Keratinocyte (primary cell): ENCODE results near the gene LCOR. TPM values are rescaled to one million over a fixed set of nuclear protein-coding genes. Genes with fewer than 3 reads are reported as not detected.

Source experiments
- DNase-seq: peaks from one replicate; pipeline ENCODE4 v3.0.0-alpha.2; 2011; ENCODE audit warnings: low read depth, missing footprints, low spot score
- FAIRE-seq: peaks from 2 replicates; lab custom pipeline; 2011; peaks lifted over from hg19 to GRCh38; lab: Jason Lieb, UNC
- H2AFZ ChIP-seq: 2 replicates; pipeline ENCODE4 v1.6.0; 2012; ENCODE audit warnings: low read length, control low read depth, inconsistent platforms; ENCODE audit not compliant: control insufficient read depth
- H3K27ac ChIP-seq: 2 replicates; pipeline ENCODE4 v1.5.1; 2011; ENCODE audit warnings: low read length; ENCODE audit not compliant: control insufficient read depth, insufficient read depth
- H3K27me3 ChIP-seq: 3 replicates; pipeline ENCODE4 v1.6.0; 2011; ENCODE audit warnings: low read length; ENCODE audit not compliant: control insufficient read depth, insufficient read depth; ENCODE audit errors: extremely low read depth
- H3K36me3 ChIP-seq, 2 experiments: 2 replicates in 1 of 2; 3 replicates in 1 of 2; pipeline ENCODE4 v1.5.1; 2011; ENCODE audit warnings: low read length in 2 of 2, mild to moderate bottlenecking in 1 of 2; ENCODE audit not compliant: control insufficient read depth in 2 of 2, insufficient read depth in 2 of 2; ENCODE audit errors: extremely low read depth in 1 of 2
- H3K4me1 ChIP-seq: 3 replicates; pipeline ENCODE4 v1.5.1; 2011; ENCODE audit warnings: low read length; ENCODE audit not compliant: control insufficient read depth, insufficient read depth; ENCODE audit errors: extremely low read depth
- H3K4me2 ChIP-seq: 3 replicates; pipeline ENCODE4 v1.6.0; 2011; ENCODE audit warnings: low read depth, low read length; ENCODE audit not compliant: control insufficient read depth, insufficient read depth; ENCODE audit errors: extremely low read depth
- H3K4me3 ChIP-seq, 3 experiments: fragments of 200-600 bp in 1 of 3; sonication (generic) in 1 of 3; 2 replicates in 2 of 3; 3 replicates in 1 of 3; pipeline ENCODE4 v1.5.1; 2011 to 2016; ENCODE audit warnings: low read length in 3 of 3, mild to moderate bottlenecking in 3 of 3, control low read depth in 2 of 3, inconsistent platforms in 1 of 3, low read depth in 1 of 3, mixed read lengths in 1 of 3, mixed run types in 1 of 3, moderate library complexity in 1 of 3; ENCODE audit not compliant: control insufficient read depth in 2 of 3, insufficient read depth in 2 of 3; ENCODE audit errors: extremely low read depth in 1 of 3
- H3K79me2 ChIP-seq: 2 replicates; pipeline ENCODE4 v1.6.0; 2012; ENCODE audit warnings: low read length; ENCODE audit not compliant: control insufficient read depth, insufficient read depth
- H3K9ac ChIP-seq: 3 replicates; pipeline ENCODE4 v1.6.0; 2011; ENCODE audit warnings: low read length; ENCODE audit not compliant: control insufficient read depth, insufficient read depth; ENCODE audit errors: extremely low read depth
- H3K9me1 ChIP-seq: 3 replicates; pipeline ENCODE4 v1.6.0; 2011; ENCODE audit warnings: low read length; ENCODE audit not compliant: control insufficient read depth, insufficient read depth; ENCODE audit errors: extremely low read depth
- H3K9me3 ChIP-seq: 2 replicates; pipeline ENCODE4 v1.5.1; 2012; ENCODE audit warnings: low read depth, low read length; ENCODE audit not compliant: control insufficient read depth
- H4K20me1 ChIP-seq: 3 replicates; pipeline ENCODE4 v1.6.0; 2011; ENCODE audit warnings: low read length; ENCODE audit not compliant: control insufficient read depth, insufficient read depth; ENCODE audit errors: extremely low read depth
- CTCF ChIP-seq, 3 experiments: IDR thresholded peaks in 1 of 3; conservative IDR thresholded peaks in 1 of 3; optimal IDR thresholded peaks in 1 of 3; 2 replicates in 2 of 3; 3 replicates in 1 of 3; pipeline versions ENCODE3 to v1.5.1; 2011; ENCODE audit warnings: low read length in 3 of 3, mild to moderate bottlenecking in 3 of 3, moderate library complexity in 2 of 3, control low read depth in 1 of 3, inconsistent platforms in 1 of 3; ENCODE audit not compliant: insufficient read depth in 2 of 3; ENCODE audit errors: extremely low read depth in 1 of 3
- EZH2 ChIP-seq: IDR thresholded peaks from one replicate; pipeline ENCODE4 v1.6.1; 2012; ENCODE audit warnings: inconsistent platforms, mild to moderate bottlenecking, low read length, moderate library complexity
- dilution Hi-C: fragments of 300-500 bp; cut with MboI; formaldehyde crosslinking; loops from one replicate; pipeline ENCODE4 v1.7.0; 2020; ENCODE audit warnings: low sequenced_read_pairs; ENCODE audit not compliant: extremely low pct_ligation_motif_present
- polyA plus RNA-seq, 5 experiments: library from polyadenylated mRNA; depleted of rRNA in 3 of 5; stranded (reverse) in 3 of 5; stranded (forward) in 1 of 5; unstranded in 1 of 5; fragments of >200 nt; gene quantifications; 1 replicate in 1 of 5; 2 replicates in 3 of 5; 3 replicates in 1 of 5; pipeline versions ENCODE4 v1.2.1 to v1.2.3, GENCODE V29; 2011 to 2012; ENCODE audit warnings: missing spikeins in 2 of 5, low read depth in 1 of 5, low replicate concordance in 1 of 5

LCOR gene
- polyA plus RNA-seq, 1 donor (not counting 4 experiments of a cell fraction or from before 2014, with no cell fraction given): 11.4 TPM

GRCh38 chr10:96930469-96930868 lies 98.4 kb downstream of the LCOR start:
- Histone ChIP-seq H3K79me2 (peaks cover 5% of the 10 kb centered on the region), H3K4me2 (no peak overlapping the region), H2AFZ (no peak overlapping the region), H4K20me1 (no peaks in the 10 kb centered on the region), H3K9me1 (no peaks in the 10 kb centered on the region), H3K4me1 (no peaks in the 10 kb centered on the region), H3K36me3 (no peaks in the 10 kb centered on the region), H3K27me3 (no peaks in the 10 kb centered on the region), H3K9ac (no peak overlapping the region), H3K4me3 (no peak overlapping the region), H3K27ac (no peak overlapping the region), H3K9me3 (no peaks in the 10 kb centered on the region)
- TF ChIP-seq EZH2: no peak
- TF ChIP-seq CTCF (optimal IDR thresholded peaks at IDR 0.05 in 1 of 3, IDR thresholded peaks at IDR 0.05 in 1 of 3, conservative IDR thresholded peaks at IDR 0.05 in 1 of 3; ENCODE audit: extremely low read depth in 1 of 3, insufficient read depth in 2 of 3, low read length in 3 of 3): no peak
- dilution Hi-C loops: no loop called here
- FAIRE-seq (no peak), DNase-seq (no peak)

- Histone ChIP-seq H3K4me1 (no peaks in the 10 kb centered on the region), H3K27me3 (no peaks in the 10 kb centered on the region), H3K36me3 (no peaks in the 10 kb centered on the region), H4K20me1 (no peaks in the 10 kb centered on the region), H3K4me3 (no peak overlapping the region), H3K9ac (no peak overlapping the region), H2AFZ (no peak overlapping the region), H3K9me1 (no peaks in the 10 kb centered on the region), H3K4me2 (no peak overlapping the region), H3K9me3 (no peaks in the 10 kb centered on the region), H3K27ac (no peak overlapping the region), H3K79me2 (peaks cover 5% of the 10 kb centered on the region)
- no peak for DNase-seq
- no peak for TF ChIP-seq EZH2
- no peak for TF ChIP-seq CTCF (optimal IDR thresholded peaks at IDR 0.05 in 1 of 3, IDR thresholded peaks at IDR 0.05 in 1 of 3, conservative IDR thresholded peaks at IDR 0.05 in 1 of 3; ENCODE audit: extremely low read depth in 1 of 3, insufficient read depth in 2 of 3, low read length in 3 of 3)
- dilution Hi-C loops: no loop called here
- no peak for FAIRE-seq
Measured at GRCh38 chr10:96935148-96935547, 103.0 kb downstream of the LCOR start.
